Neutrophil (primary cell): ENCODE data around the gene TRIM71.

Experiments used
- H3K27ac ChIP-seq: fragments of 200-600 bp; sonication (generic); 2 replicates; pipeline ENCODE4 v1.5.1; 2016; ENCODE audit warnings: mild to moderate bottlenecking, moderate library complexity
- H3K27me3 ChIP-seq: fragments of 200-600 bp; sonication (generic); 2 replicates; pipeline ENCODE4 v1.6.0; 2016; ENCODE audit warnings: mild to moderate bottlenecking
- H3K36me3 ChIP-seq: fragments of 200-600 bp; sonication (generic); 2 replicates; pipeline ENCODE4 v1.5.1; 2017
- H3K4me1 ChIP-seq, 2 experiments: fragments of 200-600 bp in 1 of 2; sonication (generic) in 1 of 2; 1 replicate in 1 of 2; 2 replicates in 1 of 2; pipeline versions ENCODE4 v1.5.1 to v1.6.1; 2013 to 2016; ENCODE audit warnings: low read depth in 1 of 2, low read length in 1 of 2, mild to moderate bottlenecking in 1 of 2, moderate library complexity in 1 of 2; ENCODE audit not compliant: control insufficient read depth in 1 of 2, insufficient read depth in 1 of 2
- H3K4me3 ChIP-seq, 2 experiments: fragments of 200-600 bp in 1 of 2; sonication (generic) in 1 of 2; 1 replicate in 1 of 2; 2 replicates in 1 of 2; pipeline ENCODE4 v1.5.1; 2013 to 2016; ENCODE audit warnings: low read depth in 1 of 2, low read length in 1 of 2, mild to moderate bottlenecking in 1 of 2, moderate library complexity in 1 of 2
- H3K9me3 ChIP-seq: fragments of 200-600 bp; sonication (generic); 2 replicates; pipeline ENCODE4 v1.5.1; 2016
- CTCF ChIP-seq: fragments of 200-600 bp; sonication (generic); IDR thresholded peaks from 2 replicates; pipeline ENCODE4 v1.5.1; 2016; ENCODE audit warnings: antibody characterized with exemption

TRIM71 gene

GRCh38 chr3:32847528-32847927 is 29.7 kb downstream of the TRIM71 start:
- H3K36me3 ChIP-seq = no peaks in the 10 kb centered on the region
- no peak for TF ChIP-seq CTCF
- no peak overlapping the region for H3K27ac ChIP-seq
- no peaks in the 10 kb centered on the region for H3K9me3 ChIP-seq
- H3K4me1 ChIP-seq = peaks cover 11 to 13% of the 10 kb centered on the region in 2 experiments
- H3K27me3 ChIP-seq = no peaks in the 10 kb centered on the region
- no peak overlapping the region for H3K4me3 ChIP-seq

- H3K27me3 ChIP-seq = no peaks in the 10 kb centered on the region
- H3K4me3 ChIP-seq = no peak overlapping the region
- H3K27ac ChIP-seq = no peak overlapping the region
- H3K36me3 ChIP-seq = no peaks in the 10 kb centered on the region
- no peaks in the 10 kb centered on the region for H3K9me3 ChIP-seq
- H3K4me1 ChIP-seq = peaks cover 4 to 6% of the 10 kb centered on the region in 2 experiments
- TF ChIP-seq CTCF = no peak
These were observed 30.4 kb downstream of the TRIM71 start for GRCh38 chr3:32848215-32848614.

GRCh38 chr3:32849046-32849445 is 31.2 kb downstream of the TRIM71 start:
- Histone ChIP-seq H3K9me3 (no peaks in the 10 kb centered on the region), H3K4me3 (no peak overlapping the region), H3K36me3 (no peaks in the 10 kb centered on the region), H3K4me1 (peaks cover 0 to 2% of the 10 kb centered on the region in 2 experiments), H3K27me3 (no peaks in the 10 kb centered on the region), H3K27ac (no peak overlapping the region)
- TF ChIP-seq CTCF = no peak

GRCh38 chr3:32850226-32850625 is 32.4 kb downstream of the TRIM71 start:
- peaks cover 0 to 2% of the 10 kb centered on the region in 2 experiments for H3K4me1 ChIP-seq
- no peak overlapping the region for H3K4me3 ChIP-seq
- TF ChIP-seq CTCF = no peak
- no peaks in the 10 kb centered on the region for H3K27me3 ChIP-seq
- no peaks in the 10 kb centered on the region for H3K9me3 ChIP-seq
- H3K36me3 ChIP-seq = no peaks in the 10 kb centered on the region
- no peak overlapping the region for H3K27ac ChIP-seq

GRCh38 chr3:32850636-32851035 is 32.8 kb downstream of the TRIM71 start:
- Histone ChIP-seq H3K36me3 (no peaks in the 10 kb centered on the region), H3K4me3 (no peak overlapping the region), H3K9me3 (no peaks in the 10 kb centered on the region), H3K27me3 (no peaks in the 10 kb centered on the region), H3K4me1 (peaks cover 0 to 2% of the 10 kb centered on the region in 2 experiments), H3K27ac (no peak overlapping the region)
- TF ChIP-seq CTCF = no peak

GRCh38 chr3:32852146-32852545 is 34.3 kb downstream of the TRIM71 start:
- no peak overlapping the region for H3K27ac ChIP-seq
- TF ChIP-seq CTCF = no peak

More at GRCh38 chr3:32852146-32852545, 34.3 kb downstream of the TRIM71 start:
- Histone ChIP-seq H3K9me3 (no peaks in the 10 kb centered on the region), H3K4me3 (no peak overlapping the region), H3K27me3 (no peaks in the 10 kb centered on the region), H3K4me1 (no peaks in the 10 kb centered on the region), H3K36me3 (no peaks in the 10 kb centered on the region)
